BLaER1 (cell line): ENCODE measurements around the gene SMIM15.
A peak's percentile ranks its signal among the peaks of the same experiment; 100 is the strongest.
"Not testable (repeated sequence)": the region's sequence is repeated elsewhere in the genome, so short reads cannot be mapped to it uniquely, and the experiment has no call there.

Experiments
- H3K27ac ChIP-seq: shearing (Covaris generic); formaldehyde crosslinking; 2 replicates; pipeline ENCODE4 v1.8.1; 2022
- H3K27me3 ChIP-seq: shearing (Covaris generic); formaldehyde crosslinking; 2 replicates; pipeline ENCODE4 v1.8.1; 2022
- H3K36me3 ChIP-seq: shearing (Covaris generic); formaldehyde crosslinking; 2 replicates; pipeline ENCODE4 v1.8.1; 2022
- H3K4me1 ChIP-seq: shearing (Covaris generic); formaldehyde crosslinking; 2 replicates; pipeline ENCODE4 v1.8.1; 2022
- H3K4me2 ChIP-seq: shearing (Covaris generic); formaldehyde crosslinking; 2 replicates; pipeline ENCODE4 v1.8.1; 2022
- H3K4me3 ChIP-seq: shearing (Covaris generic); formaldehyde crosslinking; 2 replicates; pipeline ENCODE4 v1.8.1; 2022
- H3K9ac ChIP-seq: shearing (Covaris generic); formaldehyde crosslinking; 2 replicates; pipeline ENCODE4 v1.8.1; 2022
- H3K9me3 ChIP-seq: shearing (Covaris generic); formaldehyde crosslinking; 2 replicates; pipeline ENCODE4 v1.8.1; 2022
- H4K20me1 ChIP-seq: shearing (Covaris generic); formaldehyde crosslinking; 2 replicates; pipeline ENCODE4 v1.8.1; 2022
- Cebpa-rat ChIP-seq: shearing (Covaris generic); IDR thresholded peaks from 2 replicates; pipeline ENCODE4 v1.8.1; 2022

SMIM15 gene

GRCh38 chr5:61162010-61162831 is at the start of gene SMIM15:
Gene SMIM15, minus strand, starts transcription at chr5:61162468. Its CDS starts 2,297 bp downstream, at chr5:61160171.
- H3K27me3 ChIP-seq: no peaks in the 10 kb centered on the region
- H3K4me2 ChIP-seq: peak within 1 kb of the TSS; percentile 83
- H3K4me1 ChIP-seq: peaks cover 19% of the 10 kb centered on the region
- peaks cover 26% of the 10 kb centered on the region for H3K36me3 ChIP-seq
- peak within 1 kb of the TSS; percentile 81 for H3K4me3 ChIP-seq
- peak within 1 kb of the TSS; percentile 94 for H3K27ac ChIP-seq
- no peaks in the 10 kb centered on the region for H4K20me1 ChIP-seq
- peaks cover 3% of the 10 kb centered on the region; the same call in 1 of the 2 replicates for H3K9me3 ChIP-seq
- TF ChIP-seq Cebpa-rat: no peak
- H3K9ac ChIP-seq: peak within 1 kb of the TSS; percentile 89

- no peak overlapping the region for H3K9ac ChIP-seq
- H3K27ac ChIP-seq: no peak overlapping the region
- no peak overlapping the region for H3K4me2 ChIP-seq
- H3K27me3 ChIP-seq: no peaks in the 10 kb centered on the region
- H3K9me3 ChIP-seq: peaks cover 40% of the 10 kb centered on the region
- H4K20me1 ChIP-seq: no peaks in the 10 kb centered on the region
- no peak overlapping the region for H3K4me3 ChIP-seq
- H3K4me1 ChIP-seq: peaks cover 14% of the 10 kb centered on the region
- TF ChIP-seq Cebpa-rat: no peak
- H3K36me3 ChIP-seq: no peaks in the 10 kb centered on the region
Observed at GRCh38 chr5:61207884-61208283, 45.6 kb upstream of the SMIM15 start.

DNA sequence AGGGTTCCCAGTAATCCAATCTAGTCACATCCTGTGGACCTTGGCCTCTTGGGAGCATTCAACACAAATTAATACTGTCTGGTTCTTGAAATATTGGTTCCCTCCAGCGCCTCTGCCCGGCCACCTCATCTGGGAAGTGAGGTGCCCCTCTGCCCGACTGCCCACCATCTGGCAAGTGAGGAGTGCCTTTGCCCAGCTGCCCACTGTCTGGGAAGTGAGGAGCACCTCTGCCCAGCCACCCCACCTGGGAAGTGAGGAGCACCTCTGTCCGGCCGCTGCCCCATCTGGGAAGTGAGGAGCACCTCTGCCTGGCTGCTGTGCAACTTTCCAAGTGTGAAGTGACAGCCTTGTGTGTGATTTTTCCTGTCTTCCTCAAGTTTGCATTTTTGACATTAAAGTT is 42.7 kb upstream of the SMIM15 start:
- H3K9me3 ChIP-seq: peaks cover 31% of the 10 kb centered on the region
- H3K36me3 ChIP-seq: no peaks in the 10 kb centered on the region
- H3K4me1 ChIP-seq: peaks cover 16% of the 10 kb centered on the region
- H3K27ac ChIP-seq: no peak overlapping the region
- no peak for TF ChIP-seq Cebpa-rat
- H3K27me3 ChIP-seq: no peaks in the 10 kb centered on the region
- H3K4me2 ChIP-seq: no peak overlapping the region
- 0 out of 2 replicates have a peak, but pooled peaks cover 4% of the 10 kb centered on the region for H4K20me1 ChIP-seq
- H3K4me3 ChIP-seq: no peak overlapping the region
- H3K9ac ChIP-seq: no peak overlapping the region

GRCh38 chr5:61202213-61202612 is 39.9 kb upstream of the SMIM15 start:
- Histone ChIP-seq H3K36me3 (no peaks in the 10 kb centered on the region), H3K9me3 (peaks cover 34% of the 10 kb centered on the region)
- TF ChIP-seq Cebpa-rat: no peak

DNA sequence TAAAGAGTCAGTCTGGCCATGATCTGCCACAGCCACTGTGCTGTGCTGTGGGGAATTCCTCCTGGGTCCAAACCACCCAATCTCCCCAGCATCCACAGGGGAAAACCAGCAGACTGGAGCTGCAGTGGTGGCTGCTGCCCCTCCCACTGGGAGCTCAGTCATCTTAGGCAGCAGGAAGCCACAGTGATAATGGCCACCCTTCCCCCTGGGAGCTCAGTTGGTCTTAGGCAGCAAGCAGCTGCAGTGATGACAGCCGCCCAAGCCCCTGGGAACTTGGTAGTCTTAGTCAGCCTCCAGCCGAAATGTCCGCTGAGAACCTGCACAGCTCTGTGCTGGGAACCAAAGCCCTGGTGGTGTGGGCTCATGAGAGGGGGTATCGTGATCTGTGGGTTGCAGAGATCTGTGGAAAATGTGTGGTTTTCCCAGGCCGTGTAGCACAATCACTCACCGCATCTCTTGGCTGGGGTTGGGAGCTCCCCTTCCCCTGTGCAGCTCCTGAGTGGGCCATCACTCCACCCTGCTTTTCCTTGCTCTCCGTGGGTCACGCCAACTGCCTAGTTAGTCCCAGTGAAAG is 38.4 kb upstream of the SMIM15 start:
- peaks cover 23% of the 10 kb centered on the region for H3K4me1 ChIP-seq
- H3K9ac ChIP-seq: no peak overlapping the region

More at GRCh38 chr5:61202213-61202612, 39.9 kb upstream of the SMIM15 start:
- Histone ChIP-seq H4K20me1 (0 out of 2 replicates have a peak, but pooled peaks cover 4% of the 10 kb centered on the region), H3K9ac (no peak overlapping the region), H3K4me2 (no peak overlapping the region), H3K4me3 (no peak overlapping the region), H3K4me1 (peaks cover 23% of the 10 kb centered on the region), H3K27me3 (no peaks in the 10 kb centered on the region), H3K27ac (no peak overlapping the region)

GRCh38 chr5:61198606-61199005 is 36.3 kb upstream of the SMIM15 start:
- Histone ChIP-seq H3K27ac (no peak overlapping the region), H3K4me1 (peaks cover 23% of the 10 kb centered on the region), H3K9me3 (peaks cover 14% of the 10 kb centered on the region), H3K9ac (no peak overlapping the region), H3K36me3 (no peaks in the 10 kb centered on the region), H3K4me2 (no peak overlapping the region), H3K27me3 (no peaks in the 10 kb centered on the region), H4K20me1 (0 out of 2 replicates have a peak, but pooled peaks cover 4% of the 10 kb centered on the region), H3K4me3 (no peak overlapping the region)
- no peak for TF ChIP-seq Cebpa-rat

More for the DNA sequence above, 38.4 kb upstream of the SMIM15 start:
- no peak for TF ChIP-seq Cebpa-rat
- H3K9me3 ChIP-seq: peaks cover 23% of the 10 kb centered on the region
- no peaks in the 10 kb centered on the region for H3K27me3 ChIP-seq
- peak overlapping the region; percentile 6; the same call in 1 of the 2 replicates for H3K4me3 ChIP-seq
- 0 out of 2 replicates have a peak, but pooled peaks cover 4% of the 10 kb centered on the region for H4K20me1 ChIP-seq
- peak overlapping the region; percentile 49; the same call in 1 of the 2 replicates for H3K27ac ChIP-seq
- no peaks in the 10 kb centered on the region for H3K36me3 ChIP-seq
- peak overlapping the region; percentile 92 for H3K4me2 ChIP-seq

- not testable (repeated sequence) for H3K9ac ChIP-seq, H4K20me1 ChIP-seq, H3K27me3 ChIP-seq, H3K27ac ChIP-seq, H3K36me3 ChIP-seq, H3K4me2 ChIP-seq, H3K4me3 ChIP-seq
- Histone ChIP-seq H3K4me1 (peaks cover 13% of the 10 kb centered on the region), H3K9me3 (peaks cover 21% of the 10 kb centered on the region)
Observed at GRCh38 chr5:61187826-61188225, 25.6 kb upstream of the SMIM15 start.

DNA sequence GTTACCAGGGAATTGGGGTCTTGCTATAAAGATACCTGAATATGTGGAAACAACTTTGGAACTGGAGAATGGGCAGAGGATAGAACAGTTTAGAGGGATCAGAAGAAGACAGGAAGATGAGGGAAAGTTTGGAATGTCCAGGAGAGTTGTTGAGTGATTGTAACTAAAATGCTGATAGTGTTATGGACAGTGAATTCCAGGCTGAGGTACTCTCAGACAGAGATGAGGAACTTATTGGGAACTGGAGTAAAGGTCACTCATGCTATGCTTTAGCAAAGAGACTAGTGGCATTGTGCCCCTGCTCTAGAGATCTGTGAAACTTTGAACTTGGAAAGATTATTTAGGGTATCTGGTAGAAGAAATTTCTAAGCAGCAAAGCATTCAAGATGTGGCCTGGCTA is 25.1 kb upstream of the SMIM15 start:
- H3K27me3 ChIP-seq, H3K36me3 ChIP-seq, H3K4me2 ChIP-seq, H3K27ac ChIP-seq, H4K20me1 ChIP-seq, H3K4me3 ChIP-seq, H3K9ac ChIP-seq: not testable (repeated sequence)
- peaks cover 15% of the 10 kb centered on the region for H3K4me1 ChIP-seq
- peaks cover 20% of the 10 kb centered on the region for H3K9me3 ChIP-seq

DNA sequence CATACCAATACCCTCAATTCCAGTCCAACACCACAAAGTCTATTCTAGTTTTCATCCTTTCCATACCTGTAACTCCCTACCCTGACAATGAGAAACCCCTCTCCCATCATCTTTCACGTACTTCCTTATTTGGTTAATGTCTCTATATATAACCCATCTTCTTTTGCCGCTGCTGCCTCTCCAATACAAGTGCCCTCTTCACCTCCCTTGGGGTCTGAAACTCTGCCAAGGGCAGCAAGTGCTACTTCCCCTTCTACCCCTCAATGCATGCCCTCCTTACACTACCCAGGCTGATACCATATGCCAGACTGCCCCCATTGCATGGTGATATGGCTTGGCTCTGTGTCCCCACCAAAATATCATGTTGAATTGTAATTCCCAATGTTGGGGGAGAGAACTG is 24.4 kb upstream of the SMIM15 start:
- Histone ChIP-seq H3K9me3 (peaks cover 15% of the 10 kb centered on the region; the same call in 1 of the 2 replicates), H3K4me1 (peaks cover 22% of the 10 kb centered on the region), H3K27ac (no peak overlapping the region), H3K27me3 (no peaks in the 10 kb centered on the region), H3K9ac (no peak overlapping the region), H3K4me2 (peak overlapping the region; percentile 45), H3K36me3 (no peaks in the 10 kb centered on the region), H3K4me3 (no peak overlapping the region), H4K20me1 (no peaks in the 10 kb centered on the region)
- TF ChIP-seq Cebpa-rat: no peak

GRCh38 chr5:61184708-61185107 is 22.4 kb upstream of the SMIM15 start:
- H3K9me3 ChIP-seq: peaks cover 15% of the 10 kb centered on the region; the same call in 1 of the 2 replicates
- H3K27ac ChIP-seq: no peak overlapping the region
- no peaks in the 10 kb centered on the region for H3K27me3 ChIP-seq
- H3K9ac ChIP-seq: no peak overlapping the region
- H3K36me3 ChIP-seq: no peaks in the 10 kb centered on the region
- H3K4me3 ChIP-seq: no peak overlapping the region
- no peaks in the 10 kb centered on the region for H4K20me1 ChIP-seq
- peaks cover 33% of the 10 kb centered on the region for H3K4me1 ChIP-seq
- TF ChIP-seq Cebpa-rat: no peak
- H3K4me2 ChIP-seq: no peak overlapping the region
